Nephron (organoid): ENCODE results near the gene FBLN2.

Experiments
- H3K27ac Mint-ChIP-seq, 3 experiments: 2 replicates each; pipeline ENCODE4 v1.8.0; 2020; ENCODE audit warnings: mixed read lengths in 3 of 3, mild to moderate bottlenecking in 2 of 3, moderate library complexity in 1 of 3
- H3K27me3 Mint-ChIP-seq: 2 replicates; pipeline ENCODE4 v1.8.0; 2021; ENCODE audit warnings: low read depth, mild to moderate bottlenecking, moderate library complexity, mixed read lengths
- H3K36me3 Mint-ChIP-seq: 2 replicates; pipeline ENCODE4 v1.8.0; 2020; ENCODE audit warnings: low read depth, mixed read lengths
- H3K4me1 Mint-ChIP-seq: 2 replicates; pipeline ENCODE4 v1.8.0; 2020; ENCODE audit warnings: mixed read lengths
- H3K4me3 Mint-ChIP-seq, 3 experiments: 2 replicates each; pipeline ENCODE4 v1.8.0; 2020; ENCODE audit warnings: mild to moderate bottlenecking in 3 of 3, mixed read lengths in 3 of 3, moderate library complexity in 2 of 3
- H3K9me3 Mint-ChIP-seq: 2 replicates; pipeline ENCODE4 v1.8.0; 2020; ENCODE audit warnings: mixed read lengths
- TF ChIP-seq, protein P1 (sequence below), 3 experiments: fragments of 200-600 bp; sonication (generic); IDR thresholded peaks; one replicate each; pipeline ENCODE4 v1.5.0; 2021; ENCODE audit warnings: antibody characterized with exemption in 3 of 3; ENCODE audit not compliant: unreplicated experiment in 3 of 3

Gene FBLN2

DNA sequence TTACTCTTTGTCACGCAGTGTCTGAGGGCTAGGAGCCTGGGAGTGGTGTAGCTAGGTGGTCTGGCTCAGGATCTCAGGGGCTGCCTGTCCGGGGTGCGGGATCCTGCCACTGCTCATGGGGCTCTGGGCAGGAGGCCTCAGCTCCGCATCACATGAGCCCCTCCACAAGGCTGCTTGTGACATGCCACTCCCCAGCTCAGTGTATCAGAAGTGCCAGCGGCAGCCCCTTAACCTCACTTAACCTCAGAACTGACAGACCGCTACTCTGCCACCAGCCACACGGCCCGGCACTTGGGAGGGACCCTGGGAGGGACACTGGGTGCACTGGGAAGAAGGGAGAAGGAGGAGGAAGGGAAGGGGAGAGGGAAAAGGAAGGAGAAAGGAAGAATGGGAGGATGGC lies 87.9 kb downstream of the FBLN2 start:
- no peaks in the 10 kb centered on the region for H3K9me3 Mint-ChIP-seq

DNA sequence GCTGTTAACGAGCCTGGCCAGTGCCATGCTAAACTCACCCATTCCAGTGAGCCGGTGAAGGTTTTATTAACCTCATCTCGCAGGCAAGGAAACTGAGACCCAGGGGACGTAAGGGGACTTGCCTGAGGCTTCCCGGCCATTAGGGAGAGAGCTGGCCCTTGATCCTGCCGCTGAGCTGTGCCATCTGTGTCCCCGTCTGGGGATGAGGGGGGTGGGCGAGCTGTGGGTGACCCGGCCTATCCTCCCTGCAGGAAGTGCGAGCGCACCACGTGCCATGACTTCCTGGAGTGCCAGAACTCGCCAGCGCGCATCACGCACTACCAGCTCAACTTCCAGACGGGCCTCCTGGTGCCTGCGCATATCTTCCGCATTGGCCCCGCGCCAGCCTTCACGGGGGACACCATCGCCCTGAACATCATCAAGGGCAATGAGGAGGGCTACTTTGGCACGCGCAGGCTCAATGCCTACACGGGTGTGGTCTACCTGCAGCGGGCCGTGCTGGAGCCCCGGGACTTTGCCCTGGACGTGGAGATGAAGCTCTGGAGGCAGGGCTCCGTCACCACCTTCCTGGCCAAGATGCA lies 88.5 kb downstream of the FBLN2 start:
- Mint-ChIP-seq H3K4me3 (no peak overlapping the region), H3K27me3 (peaks cover 22% of the 10 kb centered on the region), H3K9me3 (no peaks in the 10 kb centered on the region), H3K4me1 (no peaks in the 10 kb centered on the region), H3K27ac (no peak overlapping the region), H3K36me3 (no peaks in the 10 kb centered on the region)
- TF ChIP-seq, protein P1, sequence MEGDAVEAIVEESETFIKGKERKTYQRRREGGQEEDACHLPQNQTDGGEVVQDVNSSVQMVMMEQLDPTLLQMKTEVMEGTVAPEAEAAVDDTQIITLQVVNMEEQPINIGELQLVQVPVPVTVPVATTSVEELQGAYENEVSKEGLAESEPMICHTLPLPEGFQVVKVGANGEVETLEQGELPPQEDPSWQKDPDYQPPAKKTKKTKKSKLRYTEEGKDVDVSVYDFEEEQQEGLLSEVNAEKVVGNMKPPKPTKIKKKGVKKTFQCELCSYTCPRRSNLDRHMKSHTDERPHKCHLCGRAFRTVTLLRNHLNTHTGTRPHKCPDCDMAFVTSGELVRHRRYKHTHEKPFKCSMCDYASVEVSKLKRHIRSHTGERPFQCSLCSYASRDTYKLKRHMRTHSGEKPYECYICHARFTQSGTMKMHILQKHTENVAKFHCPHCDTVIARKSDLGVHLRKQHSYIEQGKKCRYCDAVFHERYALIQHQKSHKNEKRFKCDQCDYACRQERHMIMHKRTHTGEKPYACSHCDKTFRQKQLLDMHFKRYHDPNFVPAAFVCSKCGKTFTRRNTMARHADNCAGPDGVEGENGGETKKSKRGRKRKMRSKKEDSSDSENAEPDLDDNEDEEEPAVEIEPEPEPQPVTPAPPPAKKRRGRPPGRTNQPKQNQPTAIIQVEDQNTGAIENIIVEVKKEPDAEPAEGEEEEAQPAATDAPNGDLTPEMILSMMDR (IDR thresholded peaks at IDR 0.05; ENCODE audit: unreplicated experiment in 3 of 3): no peak

More for the DNA sequence above, 87.9 kb downstream of the FBLN2 start:
- Mint-ChIP-seq H3K27ac (no peak overlapping the region), H3K4me3 (no peak overlapping the region), H3K27me3 (peaks cover 21% of the 10 kb centered on the region), H3K36me3 (no peaks in the 10 kb centered on the region), H3K4me1 (no peaks in the 10 kb centered on the region)
- TF ChIP-seq, protein P1 (IDR thresholded peaks at IDR 0.05; ENCODE audit: unreplicated experiment in 3 of 3): no peak

DNA sequence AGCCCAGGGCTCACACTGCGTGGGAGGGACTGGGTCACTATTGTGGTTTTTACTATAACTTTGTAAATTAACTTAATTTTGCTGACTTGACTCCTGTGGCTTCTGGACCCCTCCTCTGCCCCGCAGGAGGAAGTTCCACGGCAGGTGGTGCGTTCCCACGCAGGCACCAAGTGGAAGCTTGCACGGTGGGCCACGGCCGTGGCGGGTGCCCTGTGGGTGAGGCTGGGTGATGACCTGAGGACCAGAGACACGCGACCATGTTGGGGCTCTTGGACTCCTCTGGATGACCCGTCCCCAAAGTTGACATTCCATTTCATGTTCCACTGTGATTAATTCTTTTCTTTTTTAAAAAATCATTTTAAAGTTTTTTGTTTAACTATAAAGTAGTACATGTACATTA lies 89.0 kb downstream of the FBLN2 start:
- TF ChIP-seq, protein P1 (IDR thresholded peaks at IDR 0.05; ENCODE audit: unreplicated experiment in 3 of 3): no peak
- Mint-ChIP-seq H3K9me3 (no peaks in the 10 kb centered on the region), H3K27me3 (peaks cover 22% of the 10 kb centered on the region), H3K27ac (no peak overlapping the region), H3K4me3 (no peak overlapping the region), H3K36me3 (no peaks in the 10 kb centered on the region), H3K4me1 (no peaks in the 10 kb centered on the region)

DNA sequence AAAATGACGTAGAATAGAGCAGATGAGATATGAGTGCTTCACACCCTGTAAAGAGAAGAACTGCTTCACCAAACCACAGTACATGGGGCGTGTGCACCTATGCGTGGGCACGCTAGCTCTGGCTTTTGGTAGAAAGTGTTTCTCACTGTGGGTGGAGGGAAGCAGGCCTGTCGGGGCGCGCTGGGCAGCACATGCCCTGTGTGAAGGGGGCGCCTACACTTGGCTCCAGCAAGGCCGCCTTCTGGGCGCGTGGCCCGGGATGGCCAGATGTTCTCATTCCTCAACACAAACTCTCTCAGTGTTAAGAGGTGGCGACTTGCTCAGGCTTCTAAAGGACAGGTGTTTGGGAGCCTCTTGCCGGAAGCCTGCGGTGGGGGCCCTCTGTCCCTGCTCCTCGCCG lies 90.0 kb downstream of the FBLN2 start:
- H3K36me3 Mint-ChIP-seq: no peaks in the 10 kb centered on the region
- H3K27ac Mint-ChIP-seq: no peak overlapping the region
- H3K27me3 Mint-ChIP-seq: peaks cover 29% of the 10 kb centered on the region
- no peak overlapping the region for H3K4me3 Mint-ChIP-seq
- no peaks in the 10 kb centered on the region for H3K4me1 Mint-ChIP-seq
- TF ChIP-seq, protein P1 (IDR thresholded peaks at IDR 0.05; ENCODE audit: unreplicated experiment in 3 of 3): no peak
- no peaks in the 10 kb centered on the region for H3K9me3 Mint-ChIP-seq

DNA sequence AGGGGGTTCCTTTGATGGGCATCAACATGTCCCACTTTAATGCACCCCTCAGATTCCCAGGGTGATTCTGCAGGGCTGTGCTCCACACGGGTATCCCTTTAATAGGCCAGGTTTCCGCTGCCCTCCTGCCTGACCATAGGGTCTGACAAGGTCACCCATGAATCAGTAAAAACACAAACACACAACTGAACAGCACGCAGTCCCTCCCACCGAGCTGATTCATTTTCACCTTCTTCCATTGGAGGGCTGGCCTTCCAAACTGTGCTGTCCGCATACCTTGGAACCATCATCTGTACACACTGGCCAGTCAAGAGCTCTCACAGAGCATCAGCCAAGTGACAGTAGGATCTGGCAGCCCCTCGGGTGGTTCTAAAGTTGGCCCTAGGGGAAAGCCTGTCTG lies 93.7 kb downstream of the FBLN2 start:
- Mint-ChIP-seq H3K27me3 (peaks cover 49% of the 10 kb centered on the region), H3K9me3 (no peaks in the 10 kb centered on the region), H3K4me1 (no peaks in the 10 kb centered on the region), H3K36me3 (no peaks in the 10 kb centered on the region), H3K27ac (no peak overlapping the region), H3K4me3 (no peak overlapping the region)
- TF ChIP-seq, protein P1 (IDR thresholded peaks at IDR 0.05; ENCODE audit: unreplicated experiment in 3 of 3): no peak

DNA sequence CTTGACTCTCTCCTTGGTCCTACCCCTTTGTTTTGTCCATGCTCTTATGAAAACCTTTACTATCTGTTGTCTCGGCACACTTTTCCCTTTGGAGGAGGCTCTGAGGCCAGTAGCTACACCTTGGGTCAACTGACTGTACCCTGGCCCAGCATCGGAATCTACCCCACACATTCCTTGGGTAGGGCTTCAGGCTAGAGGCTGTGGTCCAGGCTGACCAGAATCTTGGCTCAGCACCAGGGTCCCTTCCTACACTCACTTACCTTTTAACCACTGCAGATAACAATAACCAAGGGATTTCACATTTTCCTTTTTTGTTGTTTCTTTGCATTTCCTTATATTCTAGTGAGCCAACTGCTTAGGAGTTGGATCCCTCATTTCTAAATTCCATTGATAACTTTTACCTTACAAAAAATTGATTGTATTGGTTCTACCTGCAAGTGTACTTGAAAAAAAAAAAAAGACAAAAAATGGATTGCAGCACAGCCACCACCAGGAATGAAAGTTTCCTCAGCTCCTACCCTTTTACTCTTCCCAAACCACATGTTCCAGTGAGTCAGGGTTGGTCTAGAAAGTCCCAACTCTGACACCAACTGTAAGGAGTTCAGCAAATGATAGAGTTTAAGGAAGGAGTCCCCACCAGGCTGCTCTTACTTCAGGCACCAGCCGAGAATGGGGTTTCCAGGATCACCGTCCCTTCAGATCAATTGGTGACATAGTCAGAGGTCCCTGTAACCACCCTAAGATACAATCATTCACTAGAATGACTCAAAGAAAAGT lies 95.6 kb downstream of the FBLN2 start:
- no peaks in the 10 kb centered on the region for H3K36me3 Mint-ChIP-seq
- H3K4me3 Mint-ChIP-seq: no peak overlapping the region
- H3K27ac Mint-ChIP-seq: no peak overlapping the region
- H3K9me3 Mint-ChIP-seq: no peaks in the 10 kb centered on the region
- TF ChIP-seq, protein P1 (IDR thresholded peaks at IDR 0.05; ENCODE audit: unreplicated experiment in 3 of 3): no peak
- H3K4me1 Mint-ChIP-seq: peaks cover 5% of the 10 kb centered on the region
- H3K27me3 Mint-ChIP-seq: peaks cover 51% of the 10 kb centered on the region
